GM12874 (cell line): ENCODE results near the gene ABHD16A.

Experiments
- CTCF ChIP-seq: IDR thresholded peaks from 2 replicates; pipeline ENCODE4 v1.5.1; 2011; ENCODE audit warnings: low read depth, mild to moderate bottlenecking, control low read depth, low read length, moderate library complexity; ENCODE audit not compliant: insufficient read depth

Gene ABHD16A

GRCh38 chr6:31687860-31688693, 15.0 kb downstream of the ABHD16A start:
- TF ChIP-seq CTCF, result no peak

- TF ChIP-seq CTCF, result no peak
These were observed 15.8 kb downstream of the ABHD16A start for GRCh38 chr6:31687321-31687720.

- TF ChIP-seq CTCF, result no peak
These were observed 16.6 kb downstream of the ABHD16A start for GRCh38 chr6:31686483-31686882.

- TF ChIP-seq CTCF, result no peak
These were observed 19.5 kb downstream of the ABHD16A start for GRCh38 chr6:31683591-31683990.

- 0 out of 2 replicates have a peak, but pooled peaks have one; percentile 31 for TF ChIP-seq CTCF
These were observed 21.9 kb downstream of the ABHD16A start for GRCh38 chr6:31681135-31681671.

GRCh38 chr6:31680226-31681134, 22.6 kb downstream of the ABHD16A start, which contains the start of gene LY6G5C:
LY6G5C (minus strand) TSS chr6:31681067; CDS start chr6:31680373, 694 bp downstream.
- peak; percentile 76 for TF ChIP-seq CTCF

- no peak for TF ChIP-seq CTCF
These were observed 25.2 kb downstream of the ABHD16A start for GRCh38 chr6:31677955-31678354.
